ENCODE measurements around the gene SPPL3. TPM values are rescaled to one million over a fixed set of nuclear protein-coding genes. Genes with fewer than 3 reads are reported as not detected.

Gene SPPL3
- polyA plus RNA-seq, 1 experiment: 22.1 TPM

Other genes starting within 250 kb of the SPPL3 start
- 76.7 and 84.2 TPM in 2 replicates for gene MLEC, start 217.2 kb downstream of the SPPL3 start, polyA plus RNA-seq (2011; rRNA removed)
- 35.7 and 41.9 TPM in 2 replicates for gene UNC119B, start 193.9 kb downstream of the SPPL3 start, polyA plus RNA-seq (2011; rRNA removed)
- gene ACADS, start 178.5 kb downstream of the SPPL3 start, polyA plus RNA-seq (2011; rRNA removed): 4.0 and 5.5 TPM in 2 replicates
- gene HNF1A, start 74.2 kb upstream of the SPPL3 start, polyA plus RNA-seq (2011; rRNA removed): not detected in 2 replicates
- gene C12orf43, start 112.1 kb upstream of the SPPL3 start, polyA plus RNA-seq (2011; rRNA removed): 13.6 and 13.8 TPM in 2 replicates
- gene OASL, start 134.9 kb upstream of the SPPL3 start, polyA plus RNA-seq (2011; rRNA removed): 0.05 TPM in 2 replicates
- gene P2RX7, start 228.5 kb upstream of the SPPL3 start, polyA plus RNA-seq (2011; rRNA removed): 0.48 and 0.50 TPM in 2 replicates